ENCODE measurements around the gene SALL1. TPM values are rescaled to one million over a fixed set of nuclear protein-coding genes. Genes with fewer than 3 reads are reported as not detected.

Gene SALL1
- total and polyA plus RNA-seq, 2 of the 8 experiments (the other 6 are each of a cell fraction or from before 2014, with no cell fraction given): 33.7 to 56.8 TPM

- POLR2A ChIA-PET (ENCODE audit: partially characterized antibody): interaction anchor here (2.3 kb wide), 1 partner anchor 8 kb away, joined by 9 read pairs; no protein-coding TSS in a partner anchor
- 0 out of 8 replicates have a peak overlapping the region, but pooled peaks of 1 of the 4 experiments have one; percentile 16 for H3K4me3 ChIP-seq (ENCODE audit: extremely low read depth in 1 of 4, insufficient read depth in 2 of 4, low read depth in 3 of 4, low read length in 4 of 4)
- DNase-seq (ENCODE audit: low read depth in 1 of 2, low spot score in 2 of 2): no peak
- no peak overlapping the region for H4K8ac ChIP-seq (ENCODE audit: extremely low read depth, insufficient read depth, low read length)
- H3K9ac ChIP-seq (replicated peaks in 1 of 4; ENCODE audit: extremely low read depth in 1 of 4, low read depth in 3 of 4, low read length in 3 of 4): no peak overlapping the region
- H3K18ac ChIP-seq (ENCODE audit: extremely low read depth, low read length): no peak overlapping the region
- H4K91ac ChIP-seq (replicated peaks; ENCODE audit: insufficient read length, low read length): no peak overlapping the region
- H2BK120ac ChIP-seq (replicated peaks; ENCODE audit: low read depth, low read length): no peak overlapping the region
- CTCF ChIA-PET (ENCODE audit: partially characterized antibody): interaction anchor here (2.1 kb wide), 1 partner anchor 10 kb away, joined by 9 read pairs; no protein-coding TSS in a partner anchor
- peaks cover 20 to 62% (median 31%) of the 10 kb centered on the region in 4 experiments for H3K36me3 ChIP-seq (ENCODE audit: control insufficient read depth in 2 of 4, insufficient read depth in 4 of 4, low read length in 3 of 4)
- no peak for FAIRE-seq
- H3K79me2 ChIP-seq (ENCODE audit: control insufficient read depth in 1 of 2, insufficient read depth in 2 of 2, low read length in 2 of 2): peaks cover 25 to 96% of the 10 kb centered on the region in 2 experiments
- peaks cover 4 to 16% (median 6%) of the 10 kb centered on the region in 4 experiments; a peak in 4 of 7 replicates for H3K4me1 ChIP-seq (replicated peaks in 1 of 4; ENCODE audit: control insufficient read depth in 3 of 4, insufficient read depth in 4 of 4, low read length in 3 of 4)
- no peak overlapping the region for H2BK12ac ChIP-seq (ENCODE audit: low read depth, low read length)
- TF ChIP-seq SAP30 (IDR thresholded peaks at IDR 0.05; ENCODE audit: insufficient read depth, insufficient replicate concordance, low read length): no peak
- TF ChIP-seq ATF2 (IDR thresholded peaks at IDR 0.05; ENCODE audit: low read length): no peak
- no peak for TF ChIP-seq EP300 (IDR thresholded peaks at IDR 0.05; ENCODE audit: borderline replicate concordance in 1 of 2, low read depth in 2 of 2, low read length in 2 of 2)
- H2AK5ac ChIP-seq (ENCODE audit: low read depth, low read length): no peak overlapping the region
- H3K4me2 ChIP-seq (ENCODE audit: insufficient read depth in 1 of 2, low read depth in 2 of 2, low read length in 2 of 2): no peak overlapping the region
- H3K4ac ChIP-seq (replicated peaks; ENCODE audit: insufficient read length, low read depth, low read length): no peak overlapping the region
- no peak overlapping the region for H2BK20ac ChIP-seq (ENCODE audit: low read length)
- no peak overlapping the region for H2BK15ac ChIP-seq (ENCODE audit: low read length)
- no peak overlapping the region for H3K56ac ChIP-seq (replicated peaks; ENCODE audit: insufficient read length, low read depth, low read length)
- no peak overlapping the region for H3K23ac ChIP-seq (ENCODE audit: insufficient read length)
- no peak overlapping the region for H2BK5ac ChIP-seq (ENCODE audit: low read depth, low read length)
- no peaks in the 10 kb centered on the region; a peak in 1 of 4 replicates for H3K9me3 ChIP-seq (ENCODE audit: insufficient read depth in 2 of 2, low read depth in 1 of 2, low read length in 1 of 2)
- H4K5ac ChIP-seq (ENCODE audit: insufficient read length, low read depth, low read length): no peak overlapping the region
- peaks cover 11% of the 10 kb centered on the region; the same call in 1 of the 2 replicates for H3K79me1 ChIP-seq (ENCODE audit: low read depth, low read length)
- 76% methylated on average over 1 of the region's 1 CpG; no CpG with 5 or more reads in 1 of the 2 experiments for WGBS, 2 experiments (ENCODE audit: extremely low coverage in 1 of 2, insufficient coverage in 1 of 2, insufficient read length in 1 of 2, insufficient replicate concordance in 2 of 2, low coverage in 1 of 2, low lambda C conversion rate in 2 of 2, missing lambda C conversion rate in 1 of 2)
- H3K23me2 ChIP-seq (ENCODE audit: low read depth, low read length): peaks cover 5% of the 10 kb centered on the region
- no peaks in the 10 kb centered on the region for H3K27me3 ChIP-seq (replicated peaks in 1 of 4; ENCODE audit: control insufficient read depth in 3 of 4, extremely low read depth in 1 of 4, insufficient read depth in 3 of 4, low read length in 3 of 4)
- peaks cover 17 to 28% of the 10 kb centered on the region in 2 experiments for H4K20me1 ChIP-seq (replicated peaks in 1 of 2; ENCODE audit: control insufficient read depth in 1 of 2, insufficient read depth in 2 of 2, low read length in 2 of 2)
- no peak overlapping the region for H3K27ac ChIP-seq (ENCODE audit: low read depth, low read length)
- H3K14ac ChIP-seq (ENCODE audit: insufficient read length): no peak overlapping the region
- H2AFZ ChIP-seq (ENCODE audit: low read length): no peak overlapping the region
Measured at GRCh38 chr16:51144203-51144602, 6.9 kb downstream of the SALL1 start.

All from H1 (cell line).